ENCODE measurements around the gene NPAT. TPM values are rescaled to one million over a fixed set of nuclear protein-coding genes. Genes with fewer than 3 reads are reported as not detected.

Gene NPAT
- total and polyA plus RNA-seq, 2 donors = 5.9 to 38.2 TPM

DNA sequence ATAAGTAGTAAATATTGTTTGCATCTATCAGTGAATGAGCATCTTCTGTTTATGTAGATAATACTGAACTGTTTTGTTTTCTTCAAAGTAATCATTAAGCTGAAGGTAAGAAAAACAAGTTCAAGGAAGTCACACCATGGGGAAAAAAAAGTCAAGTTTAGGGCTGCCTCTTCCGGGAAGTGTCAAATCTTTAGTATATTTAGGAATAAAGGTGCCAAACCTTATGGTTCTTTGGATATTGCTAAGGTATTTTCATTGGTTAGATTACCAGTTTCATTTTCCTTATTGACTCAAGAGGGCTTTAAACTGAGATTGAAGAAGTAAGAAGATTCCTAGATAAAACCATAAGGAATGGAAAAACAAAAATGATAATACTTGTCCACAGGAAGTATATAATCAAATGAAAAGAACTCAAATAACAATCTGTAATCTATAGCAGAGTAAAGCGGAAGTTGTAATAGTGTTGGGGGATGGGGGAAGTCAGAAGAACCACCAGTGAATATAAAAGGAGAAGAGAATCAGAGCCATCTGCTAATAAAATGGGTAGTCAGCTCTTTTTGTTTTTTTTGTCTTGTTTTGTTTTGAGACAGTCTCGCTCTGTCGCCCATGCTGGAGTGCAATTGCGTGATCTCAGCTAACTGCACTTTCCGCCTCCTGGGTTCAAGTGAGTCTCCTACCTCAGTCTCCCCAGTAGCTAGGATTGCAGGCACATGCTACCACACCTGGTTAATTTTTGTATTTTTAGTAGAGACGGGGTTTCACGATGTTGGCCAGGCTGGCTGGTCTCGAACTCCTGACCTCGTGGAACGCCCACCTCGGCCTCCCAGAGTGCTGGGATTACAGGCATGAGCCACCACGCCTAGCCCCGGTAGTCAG lies 2.7 kb upstream of the NPAT start:
- 88% methylated on average over 14 of the region's 14 CpGs for WGBS
- H3K36me3 ChIP-seq (ENCODE audit: insufficient read depth) = no peaks in the 10 kb centered on the region
- peaks cover 7% of the 10 kb centered on the region for H3K4me1 ChIP-seq (ENCODE audit: insufficient read depth)
- H3K4me3 ChIP-seq (ENCODE audit: low read depth, low read length) = no peak overlapping the region
- peak overlapping the region; percentile 35 for H3K27ac ChIP-seq (ENCODE audit: low read depth)
- no peak for DNase-seq (ENCODE audit: extremely low spot score)

- Histone ChIP-seq H3K27ac (ENCODE audit: low read depth) (peak overlapping the region; percentile 35), H3K4me3 (ENCODE audit: low read depth, low read length) (no peak overlapping the region), H3K36me3 (ENCODE audit: insufficient read depth) (no peaks in the 10 kb centered on the region), H3K4me1 (ENCODE audit: insufficient read depth) (peaks cover 7% of the 10 kb centered on the region)
- WGBS = 65% methylated on average over 4 of the region's 4 CpGs
- no peak for DNase-seq (ENCODE audit: extremely low spot score)
Measured at GRCh38 chr11:108224366-108224765, 1.9 kb upstream of the NPAT start.

- H3K36me3 ChIP-seq (ENCODE audit: insufficient read depth) = no peaks in the 10 kb centered on the region
- peak overlapping the region; percentile 77 for H3K27ac ChIP-seq (ENCODE audit: low read depth)
- peaks cover 7% of the 10 kb centered on the region for H3K4me1 ChIP-seq (ENCODE audit: insufficient read depth)
- WGBS = 6% methylated on average over 20 of the region's 20 CpGs
- peak overlapping the region; percentile 52 for H3K4me3 ChIP-seq (ENCODE audit: low read depth, low read length)
- DNase-seq (ENCODE audit: extremely low spot score) = peak; percentile 1
Measured at GRCh38 chr11:108223348-108224149, 1.1 kb upstream of the NPAT start.

DNA sequence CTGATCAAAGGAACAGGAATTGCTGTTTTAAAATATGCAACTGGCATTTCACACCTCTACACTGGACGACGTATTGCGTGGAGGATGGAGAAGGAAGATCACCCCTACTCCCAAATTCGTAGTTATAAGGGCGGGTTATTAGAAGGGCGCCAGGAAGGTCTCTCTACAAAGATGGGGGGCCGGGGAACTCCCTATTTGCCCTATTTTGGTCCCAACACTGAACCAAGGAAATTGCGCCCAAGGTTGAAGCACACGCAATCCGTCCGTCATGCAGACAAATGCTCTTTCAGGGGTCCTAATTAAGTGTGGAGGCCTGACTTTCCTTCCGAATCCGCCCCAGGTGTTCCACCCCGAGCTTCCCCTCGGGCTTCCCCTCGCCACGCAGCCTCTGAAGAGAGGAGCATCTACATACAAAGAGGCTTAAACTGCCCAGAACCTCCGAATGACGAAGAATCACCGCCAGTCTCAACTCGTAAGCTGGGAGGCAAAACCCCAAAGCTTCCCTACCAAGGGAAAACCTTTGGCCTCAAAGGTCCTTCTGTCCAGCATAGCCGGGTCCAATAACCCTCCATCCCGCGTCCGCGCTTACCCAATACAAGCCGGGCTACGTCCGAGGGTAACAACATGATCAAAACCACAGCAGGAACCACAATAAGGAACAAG lies 396 bp downstream of the NPAT start:
- under 1% methylated on average over 29 of the region's 29 CpGs for WGBS
- Histone ChIP-seq H3K27ac (ENCODE audit: low read depth) (peak overlapping the region; percentile 93), H3K36me3 (ENCODE audit: insufficient read depth) (no peaks in the 10 kb centered on the region), H3K4me1 (ENCODE audit: insufficient read depth) (peaks cover 7% of the 10 kb centered on the region), H3K4me3 (ENCODE audit: low read depth, low read length) (peak overlapping the region; percentile 73)
- no peak for DNase-seq (ENCODE audit: extremely low spot score)

- no peaks in the 10 kb centered on the region for H3K36me3 ChIP-seq (ENCODE audit: insufficient read depth)
- peak; percentile 11 for DNase-seq (ENCODE audit: extremely low spot score)
- peaks cover 7% of the 10 kb centered on the region for H3K4me1 ChIP-seq (ENCODE audit: insufficient read depth)
- H3K4me3 ChIP-seq (ENCODE audit: low read depth, low read length) = peak overlapping the region; percentile 73
- 1% methylated on average over 12 of the region's 12 CpGs for WGBS
- no peak overlapping the region for H3K27ac ChIP-seq (ENCODE audit: low read depth)
Measured at GRCh38 chr11:108221371-108221770, 1.1 kb downstream of the NPAT start.

- no peak overlapping the region for H3K27ac ChIP-seq (ENCODE audit: low read depth)
- peak; percentile 0 for DNase-seq (ENCODE audit: extremely low spot score)
- no peaks in the 10 kb centered on the region for H3K36me3 ChIP-seq (ENCODE audit: insufficient read depth)
- H3K4me1 ChIP-seq (ENCODE audit: insufficient read depth) = peaks cover 7% of the 10 kb centered on the region
- 40% methylated on average over 5 of the region's 5 CpGs for WGBS
- H3K4me3 ChIP-seq (ENCODE audit: low read depth, low read length) = peak overlapping the region; percentile 24
Measured at GRCh38 chr11:108220721-108221336, 1.6 kb downstream of the NPAT start.

- DNase-seq (ENCODE audit: extremely low spot score) = no peak
- WGBS = 72% methylated on average over 7 of the region's 7 CpGs
- H3K4me3 ChIP-seq (ENCODE audit: low read depth, low read length) = no peak overlapping the region
- H3K36me3 ChIP-seq (ENCODE audit: insufficient read depth) = no peaks in the 10 kb centered on the region
- no peak overlapping the region for H3K27ac ChIP-seq (ENCODE audit: low read depth)
- H3K4me1 ChIP-seq (ENCODE audit: insufficient read depth) = peaks cover 6% of the 10 kb centered on the region
Measured at GRCh38 chr11:108218912-108219783, 3.3 kb downstream of the NPAT start.

GRCh38 chr11:108218455-108218854 lies 4.0 kb downstream of the NPAT start:
- Histone ChIP-seq H3K36me3 (ENCODE audit: insufficient read depth) (no peaks in the 10 kb centered on the region), H3K27ac (ENCODE audit: low read depth) (no peak overlapping the region), H3K4me3 (ENCODE audit: low read depth, low read length) (no peak overlapping the region), H3K4me1 (ENCODE audit: insufficient read depth) (peaks cover 5% of the 10 kb centered on the region)
- WGBS = 91% methylated on average over 2 of the region's 2 CpGs
- DNase-seq (ENCODE audit: extremely low spot score) = no peak

GRCh38 chr11:108216988-108217387 lies 5.5 kb downstream of the NPAT start:
- WGBS = 78% methylated on average over 4 of the region's 4 CpGs
- no peak overlapping the region for H3K4me3 ChIP-seq (ENCODE audit: low read depth, low read length)
- DNase-seq (ENCODE audit: extremely low spot score) = no peak
- peaks cover 5% of the 10 kb centered on the region for H3K4me1 ChIP-seq (ENCODE audit: insufficient read depth)
- H3K27ac ChIP-seq (ENCODE audit: low read depth) = no peak overlapping the region
- H3K36me3 ChIP-seq (ENCODE audit: insufficient read depth) = no peaks in the 10 kb centered on the region

- Histone ChIP-seq H3K27ac (ENCODE audit: low read depth) (no peak overlapping the region), H3K36me3 (ENCODE audit: insufficient read depth) (no peaks in the 10 kb centered on the region), H3K4me1 (ENCODE audit: insufficient read depth) (no peaks in the 10 kb centered on the region), H3K4me3 (ENCODE audit: low read depth, low read length) (no peak overlapping the region)
- DNase-seq (ENCODE audit: extremely low spot score) = no peak
- WGBS = 94% methylated on average over 2 of the region's 2 CpGs
Measured at GRCh38 chr11:108213784-108214183, 8.7 kb downstream of the NPAT start.

GRCh38 chr11:108210441-108210840 lies 12.0 kb downstream of the NPAT start:
- Histone ChIP-seq H3K4me1 (ENCODE audit: insufficient read depth) (no peaks in the 10 kb centered on the region), H3K27ac (ENCODE audit: low read depth) (no peak overlapping the region), H3K4me3 (ENCODE audit: low read depth, low read length) (no peak overlapping the region), H3K36me3 (ENCODE audit: insufficient read depth) (peaks cover 3% of the 10 kb centered on the region)
- WGBS = 97% methylated on average over 1 of the region's 1 CpG
- no peak for DNase-seq (ENCODE audit: extremely low spot score)

DNA sequence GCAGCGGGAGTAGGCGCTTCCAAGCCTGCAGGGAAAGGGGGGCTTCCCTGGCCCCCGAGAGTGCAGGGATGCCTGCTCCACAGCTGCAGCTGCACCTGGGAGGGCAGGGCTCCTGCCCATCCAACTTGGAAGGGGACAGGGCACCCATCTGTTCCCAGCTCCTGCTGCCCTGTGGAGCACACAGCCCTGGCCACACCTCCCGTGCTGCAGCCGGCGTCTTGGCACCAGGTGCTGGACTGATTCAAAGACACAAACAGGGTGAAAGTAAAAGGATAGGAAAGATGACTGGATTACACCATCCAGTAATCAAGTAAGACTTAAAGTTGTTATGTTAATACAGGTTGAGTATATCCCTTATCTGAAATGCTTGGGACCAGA lies 14.8 kb downstream of the NPAT start:
- 97% methylated on average over 6 of the region's 6 CpGs for WGBS

More for the DNA sequence above, 14.8 kb downstream of the NPAT start:
- no peak overlapping the region for H3K27ac ChIP-seq (ENCODE audit: low read depth)
- H3K4me1 ChIP-seq (ENCODE audit: insufficient read depth) = no peaks in the 10 kb centered on the region
- no peak overlapping the region for H3K4me3 ChIP-seq (ENCODE audit: low read depth, low read length)
- DNase-seq (ENCODE audit: extremely low spot score) = no peak
- H3K36me3 ChIP-seq (ENCODE audit: insufficient read depth) = peaks cover 3% of the 10 kb centered on the region

All from urinary bladder (tissue), 4 donors.